PC-9 (cell line): Measurements from ENCODE around the gene LRMDA. TPM values are rescaled to one million over a fixed set of nuclear protein-coding genes. Genes with fewer than 3 reads are reported as not detected.

Experiments used
- BruUV-seq: library from RNA; stranded (reverse); fragments of 400-500 nt; replicated peaks from 2 replicates; lab custom pipeline; 2021; lab: Mats Ljungman, UMichigan
- CTCF ChIA-PET: fragments of 300-600 bp; sonication (Branson Sonifier 250); formaldehyde crosslinking; loops from one replicate; lab custom pipeline; 2022; ENCODE audit warnings: antibody characterized with exemption; lab: Charles Lee
- POLR2A ChIA-PET: fragments of 300-600 bp; sonication (Branson Sonifier 250); formaldehyde crosslinking; loops from one replicate; lab custom pipeline; 2022; ENCODE audit warnings: antibody characterized with exemption; ENCODE audit not compliant: unreplicated experiment; lab: Charles Lee
- DNase-seq, 2 experiments: peaks; one replicate each; pipeline versions ENCODE4 v3.0.0 to v3.0.0-alpha.2; 2015 to 2022; ENCODE audit warnings: mixed read lengths in 1 of 2
- H2AFZ ChIP-seq: fragments of 200-600 bp; sonication (generic); 2 replicates; pipeline ENCODE4 v1.8.1; 2017; ENCODE audit warnings: antibody characterized with exemption
- H3F3A ChIP-seq: fragments of 200-600 bp; sonication (generic); 2 replicates; pipeline ENCODE4 v1.8.1; 2017; ENCODE audit warnings: antibody characterized with exemption, mild to moderate bottlenecking, low read depth; ENCODE audit not compliant: insufficient read depth
- H3K27ac ChIP-seq: fragments of 200-600 bp; sonication (generic); 2 replicates; pipeline ENCODE4 v1.6.1; 2016; ENCODE audit warnings: mixed run types
- H3K27me3 ChIP-seq: fragments of 200-600 bp; sonication (generic); 2 replicates; pipeline ENCODE4 v1.6.1; 2016; ENCODE audit warnings: low read depth, mixed run types; ENCODE audit not compliant: insufficient read depth
- H3K36me3 ChIP-seq: fragments of 200-600 bp; sonication (generic); 2 replicates; pipeline ENCODE4 v1.6.1; 2016; ENCODE audit warnings: low read depth, mixed run types
- H3K4me1 ChIP-seq: fragments of 200-600 bp; sonication (generic); replicated peaks from 2 replicates; pipeline ENCODE4 v1.6.1; 2016; ENCODE audit warnings: mixed run types; ENCODE audit not compliant: insufficient read depth
- H3K4me2 ChIP-seq: fragments of 200-600 bp; sonication (generic); 2 replicates; pipeline ENCODE4 v1.6.1; 2017; ENCODE audit warnings: mixed run types
- H3K4me3 ChIP-seq: fragments of 200-600 bp; sonication (generic); 2 replicates; pipeline ENCODE4 v1.6.1; 2016; ENCODE audit warnings: mixed run types
- H3K79me2 ChIP-seq: fragments of 200-600 bp; sonication (generic); 2 replicates; pipeline ENCODE4 v1.6.1; 2017; ENCODE audit warnings: low read depth, mixed run types
- H3K9me2 ChIP-seq: fragments of 200-600 bp; sonication (generic); 2 replicates; pipeline ENCODE4 v1.8.1; 2017; ENCODE audit warnings: mild to moderate bottlenecking; ENCODE audit not compliant: insufficient read depth
- H3K9me3 ChIP-seq: fragments of 200-600 bp; sonication (generic); 2 replicates; pipeline ENCODE4 v1.8.1; 2016; ENCODE audit warnings: low read depth; ENCODE audit not compliant: insufficient read depth
- H4K20me1 ChIP-seq: fragments of 200-600 bp; sonication (generic); 2 replicates; pipeline ENCODE4 v1.8.1; 2017; ENCODE audit not compliant: insufficient read depth
- EZH2 ChIP-seq: fragments of 200-600 bp; sonication (generic); IDR thresholded peaks from 2 replicates; pipeline ENCODE4 v1.8.0; 2017; ENCODE audit warnings: antibody characterized with exemption, low read depth
- intact Hi-C: fragments of 100-400 bp; cut with micrococcal nuclease; formaldehyde crosslinking; loops from one replicate; pipeline ENCODE4 v1.10.0; 2022; ENCODE audit not compliant: unreplicated experiment
- total RNA-seq: library from RNA; stranded (reverse); gene quantifications from 2 replicates; pipeline ENCODE4 v1.2.3, GENCODE V29; 2021
- TF ChIP-seq, protein P1 (sequence below): fragments of 200-600 bp; sonication (generic); conservative IDR thresholded peaks from 2 replicates; pipeline ENCODE4 v1.6.1; 2017; ENCODE audit warnings: mixed run types, antibody characterized with exemption, mild to moderate bottlenecking, moderate library complexity

The LRMDA gene
- total RNA-seq, 1 experiment from 2014 or later, result not detected

DNA sequence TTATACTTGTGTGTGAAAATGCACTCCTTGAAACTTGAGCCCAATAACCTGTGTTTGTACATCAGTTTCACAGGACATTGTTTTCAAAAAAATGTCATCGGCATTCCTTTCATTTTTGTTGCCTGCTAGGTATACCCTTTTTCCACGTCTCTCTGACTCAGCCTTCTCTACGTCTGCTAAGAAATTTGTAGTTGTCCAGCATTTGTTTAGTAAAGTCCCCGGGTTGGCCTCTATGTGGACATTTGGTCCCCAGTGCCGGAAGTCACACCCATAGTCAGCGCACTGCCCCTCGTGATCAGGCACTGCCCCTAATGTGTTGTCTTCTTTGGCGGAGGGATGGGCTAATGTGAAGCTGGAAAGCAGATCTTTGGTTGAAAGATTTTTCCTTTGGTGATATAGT, 222.3 kb downstream of the LRMDA start:
- DNase-seq, result peak in 1 of 2 experiments; percentile 56
- no peak overlapping the region for H2AFZ ChIP-seq
- POLR2A ChIA-PET, result no interaction called here
- H3K27ac ChIP-seq, result peak overlapping the region; percentile 6; the same call in 1 of the 2 replicates
- H3K27me3 ChIP-seq, result no peaks in the 10 kb centered on the region
- H3K4me3 ChIP-seq, result no peak overlapping the region
- BruUV-seq, result no TSS peak
- H3K36me3 ChIP-seq, result no peaks in the 10 kb centered on the region
- peaks cover 16% of the 10 kb centered on the region for H3K4me1 ChIP-seq
- peaks cover 3% of the 10 kb centered on the region; the same call in 1 of the 2 replicates for H3F3A ChIP-seq
- CTCF ChIA-PET, result no interaction called here
- intact Hi-C loops, result no loop called here
- peak overlapping the region; percentile 37 for H3K4me2 ChIP-seq
- no peaks in the 10 kb centered on the region for H3K79me2 ChIP-seq
- H3K9me2 ChIP-seq, result no peaks in the 10 kb centered on the region
- H3K9me3 ChIP-seq, result no peaks in the 10 kb centered on the region
- TF ChIP-seq EZH2, result no peak
- TF ChIP-seq, protein P1, sequence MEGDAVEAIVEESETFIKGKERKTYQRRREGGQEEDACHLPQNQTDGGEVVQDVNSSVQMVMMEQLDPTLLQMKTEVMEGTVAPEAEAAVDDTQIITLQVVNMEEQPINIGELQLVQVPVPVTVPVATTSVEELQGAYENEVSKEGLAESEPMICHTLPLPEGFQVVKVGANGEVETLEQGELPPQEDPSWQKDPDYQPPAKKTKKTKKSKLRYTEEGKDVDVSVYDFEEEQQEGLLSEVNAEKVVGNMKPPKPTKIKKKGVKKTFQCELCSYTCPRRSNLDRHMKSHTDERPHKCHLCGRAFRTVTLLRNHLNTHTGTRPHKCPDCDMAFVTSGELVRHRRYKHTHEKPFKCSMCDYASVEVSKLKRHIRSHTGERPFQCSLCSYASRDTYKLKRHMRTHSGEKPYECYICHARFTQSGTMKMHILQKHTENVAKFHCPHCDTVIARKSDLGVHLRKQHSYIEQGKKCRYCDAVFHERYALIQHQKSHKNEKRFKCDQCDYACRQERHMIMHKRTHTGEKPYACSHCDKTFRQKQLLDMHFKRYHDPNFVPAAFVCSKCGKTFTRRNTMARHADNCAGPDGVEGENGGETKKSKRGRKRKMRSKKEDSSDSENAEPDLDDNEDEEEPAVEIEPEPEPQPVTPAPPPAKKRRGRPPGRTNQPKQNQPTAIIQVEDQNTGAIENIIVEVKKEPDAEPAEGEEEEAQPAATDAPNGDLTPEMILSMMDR, result no peak
- no peaks in the 10 kb centered on the region for H4K20me1 ChIP-seq

DNA sequence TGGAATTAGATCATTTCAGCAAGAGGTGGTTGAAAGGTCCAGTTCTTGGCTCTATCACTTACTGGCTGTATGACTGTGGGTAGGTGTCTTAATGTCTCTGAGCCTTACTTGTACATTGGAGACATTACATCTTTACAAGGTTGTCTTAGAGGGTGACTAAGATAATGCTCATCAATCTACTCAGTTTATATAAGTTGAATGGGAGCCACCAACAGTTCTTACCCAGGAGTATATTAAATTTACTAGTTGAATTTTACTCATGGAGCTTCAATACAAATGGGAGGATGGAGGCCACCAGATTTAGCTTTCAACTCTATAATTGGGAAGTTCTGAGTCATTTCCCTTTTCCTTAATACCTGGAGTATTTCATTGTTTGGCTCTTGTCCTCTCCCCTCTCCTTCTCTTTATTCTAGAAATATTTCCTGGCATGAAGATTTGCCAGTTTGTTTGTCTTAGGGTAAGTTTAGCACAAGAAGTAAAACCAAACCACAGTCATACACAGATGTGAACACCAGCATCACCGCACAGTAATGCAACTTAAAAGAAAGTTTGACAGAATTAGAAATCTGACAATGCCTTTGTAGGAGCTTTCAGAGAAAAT, 222.8 kb downstream of the LRMDA start:
- Histone ChIP-seq H3K9me2 (no peaks in the 10 kb centered on the region), H3K9me3 (no peaks in the 10 kb centered on the region), H3F3A (peaks cover 3% of the 10 kb centered on the region; the same call in 1 of the 2 replicates), H3K4me2 (peak overlapping the region; percentile 37), H3K27ac (peak overlapping the region; percentile 6; the same call in 1 of the 2 replicates), H2AFZ (no peak overlapping the region), H3K4me3 (no peak overlapping the region), H3K27me3 (no peaks in the 10 kb centered on the region), H3K4me1 (peaks cover 16% of the 10 kb centered on the region), H3K36me3 (no peaks in the 10 kb centered on the region), H3K79me2 (no peaks in the 10 kb centered on the region), H4K20me1 (no peaks in the 10 kb centered on the region)
- BruUV-seq, result no TSS peak
- ChIA-PET CTCF (no interaction called here), POLR2A (no interaction called here)
- DNase-seq, result no peak
- TF ChIP-seq EZH2, result no peak
- TF ChIP-seq, protein P1, result no peak
- intact Hi-C loops, result no loop called here

- peaks cover 3% of the 10 kb centered on the region; the same call in 1 of the 2 replicates for H3F3A ChIP-seq
- no peak overlapping the region for H3K27ac ChIP-seq
- TF ChIP-seq, protein P1, result no peak
- no peak for TF ChIP-seq EZH2
- no peaks in the 10 kb centered on the region for H3K27me3 ChIP-seq
- H3K9me3 ChIP-seq, result no peaks in the 10 kb centered on the region
- ChIA-PET POLR2A (no interaction called here), CTCF (no interaction called here)
- BruUV-seq, result no TSS peak
- no peak overlapping the region for H3K4me3 ChIP-seq
- H3K36me3 ChIP-seq, result no peaks in the 10 kb centered on the region
- H3K4me1 ChIP-seq, result peaks cover 16% of the 10 kb centered on the region
- H2AFZ ChIP-seq, result no peak overlapping the region
- DNase-seq, result no peak
- H3K9me2 ChIP-seq, result no peaks in the 10 kb centered on the region
- intact Hi-C loops, result no loop called here
- no peaks in the 10 kb centered on the region for H4K20me1 ChIP-seq
- no peaks in the 10 kb centered on the region for H3K79me2 ChIP-seq
- no peak overlapping the region; the same call in 1 of the 2 replicates for H3K4me2 ChIP-seq
Observed at GRCh38 chr10:75654772-75655171, 223.3 kb downstream of the LRMDA start.
